Measurements from ENCODE around the gene LACC1. TPM values are rescaled to one million over a fixed set of nuclear protein-coding genes. Genes with fewer than 3 reads are reported as not detected.

LACC1 gene
- total RNA-seq = 3.6 and 11.1 TPM in 2 replicates

GRCh38 chr13:43879755-43880181 lies at the start of gene LACC1:
Gene LACC1, plus strand, starts transcription at chr13:43879904. Its CDS starts 1,082 bp downstream, at chr13:43880986.

DNA sequence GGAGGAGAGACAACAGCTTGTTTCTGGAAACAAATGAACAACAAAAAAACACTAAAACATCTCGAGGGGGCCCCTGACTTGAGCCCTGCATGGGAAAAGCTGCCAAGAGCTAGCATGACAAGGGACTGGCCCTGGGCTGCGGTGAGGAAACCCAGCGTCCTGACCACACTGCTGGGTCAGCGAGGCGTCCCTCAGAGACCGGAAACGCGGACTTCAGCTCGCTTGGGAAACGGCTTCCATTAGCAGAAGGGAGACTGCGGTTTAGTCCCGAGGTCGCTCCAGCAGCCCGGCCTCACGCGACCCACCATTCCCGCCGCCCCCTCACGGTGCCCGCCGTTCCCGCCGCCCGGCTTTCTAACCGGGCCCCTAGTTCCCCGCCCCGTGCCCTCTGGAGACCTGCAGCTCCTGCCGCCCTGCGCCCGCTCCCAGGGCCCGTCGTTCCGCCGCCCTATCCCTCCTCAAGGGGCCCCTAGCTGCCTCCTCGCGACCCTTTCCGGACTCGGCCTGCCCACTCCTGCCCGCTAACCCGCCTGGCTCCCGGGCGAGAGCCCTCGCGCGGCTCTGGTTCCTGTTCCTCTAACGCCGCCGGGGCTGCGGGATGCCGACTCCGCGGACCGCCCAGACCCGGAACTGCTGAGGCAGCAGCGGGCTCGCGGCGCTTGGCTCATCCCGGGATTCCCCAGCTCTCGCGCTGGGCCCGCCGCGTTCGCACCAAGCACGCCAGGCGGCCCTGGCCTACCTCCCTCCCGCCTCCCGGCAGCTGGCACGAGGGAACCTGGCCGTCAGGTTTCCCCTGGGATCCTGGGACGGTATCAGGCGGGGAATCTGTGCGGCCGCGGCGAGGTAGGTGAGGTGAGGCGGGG lies 581 bp upstream of the LACC1 start, which contains the start of gene CCDC122:
TSS of gene CCDC122 (minus strand) at position 849 of the 863 bp plus-strand sequence. CDS start 10,364 bp downstream, outside the sequence.

Other genes starting within 250 kb of the LACC1 start
- under 0.01 and 0.57 TPM in 2 replicates for gene ENOX1, start 92.9 kb upstream of the LACC1 start, total RNA-seq
- gene CCDC122, start 164 bp upstream of the LACC1 start, total RNA-seq = 1.1 and 3.8 TPM in 2 replicates

Data from bladder microvascular endothelial cell (primary cell).